GM21576 (cell line): ENCODE results near the gene SRGAP2C.
"Not testable (repeated sequence)": the region's sequence is repeated elsewhere in the genome, so short reads cannot be mapped to it uniquely, and the experiment has no call there.

Source experiments
- ATAC-seq: cut with Tn5 transposase; IDR thresholded peaks from one replicate; pipeline ENCODE4 v1.9.1; 2021; ENCODE audit warnings: mild to moderate bottlenecking, moderate library complexity; ENCODE audit not compliant: unreplicated experiment

The SRGAP2C gene

GRCh38 chr1:121184290-121185127 is at the start of gene SRGAP2C, which contains the start of gene FAM72B:
Gene SRGAP2C, plus strand, starts transcription at chr1:121184975. Its CDS starts 2,472 bp downstream, at chr1:121187447.
Gene FAM72B, minus strand, starts transcription at chr1:121184340. Its CDS starts 851 bp downstream, at chr1:121183489.
- peak; percentile 83 for ATAC-seq

- ATAC-seq: not testable (repeated sequence)
Observed at GRCh38 chr1:121140393-121140792, 44.4 kb upstream of the SRGAP2C start.

- ATAC-seq: not testable (repeated sequence)
Observed at GRCh38 chr1:121148489-121149190, 36.1 kb upstream of the SRGAP2C start.

GRCh38 chr1:121151294-121151693 is 33.5 kb upstream of the SRGAP2C start:
- not testable (repeated sequence) for ATAC-seq

- ATAC-seq: not testable (repeated sequence)
Observed at GRCh38 chr1:121152788-121153187, 32.0 kb upstream of the SRGAP2C start.

GRCh38 chr1:121154811-121155210 is 30.0 kb upstream of the SRGAP2C start:
- not testable (repeated sequence) for ATAC-seq

GRCh38 chr1:121155671-121156358 is 29.0 kb upstream of the SRGAP2C start:
- ATAC-seq: not testable (repeated sequence)

GRCh38 chr1:121156958-121157603 is 27.7 kb upstream of the SRGAP2C start:
- not testable (repeated sequence) for ATAC-seq

- not testable (repeated sequence) for ATAC-seq
Observed at GRCh38 chr1:121157609-121158008, 27.2 kb upstream of the SRGAP2C start.

- ATAC-seq: not testable (repeated sequence)
Observed at GRCh38 chr1:121160118-121160517, 24.7 kb upstream of the SRGAP2C start.

GRCh38 chr1:121161199-121161901 is 23.4 kb upstream of the SRGAP2C start:
- not testable (repeated sequence) for ATAC-seq

- ATAC-seq: not testable (repeated sequence)
Observed at GRCh38 chr1:121163850-121164757, 20.7 kb upstream of the SRGAP2C start.

GRCh38 chr1:121165296-121165695 is 19.5 kb upstream of the SRGAP2C start:
- not testable (repeated sequence) for ATAC-seq

GRCh38 chr1:121167225-121167738 is 17.5 kb upstream of the SRGAP2C start:
- ATAC-seq: not testable (repeated sequence)

GRCh38 chr1:121168152-121168668 is 16.6 kb upstream of the SRGAP2C start:
- not testable (repeated sequence) for ATAC-seq

- ATAC-seq: not testable (repeated sequence)
Observed at GRCh38 chr1:121176649-121177048, 8.1 kb upstream of the SRGAP2C start.

GRCh38 chr1:121178197-121178596 is 6.6 kb upstream of the SRGAP2C start:
- ATAC-seq: not testable (repeated sequence)

- ATAC-seq: not testable (repeated sequence)
Observed at GRCh38 chr1:121183867-121184266, 908 bp upstream of the SRGAP2C start.
